Measurements from ENCODE around the gene TBCD.
A peak's percentile ranks its signal among the peaks of the same experiment; 100 is the strongest.

TBCD gene

DNA sequence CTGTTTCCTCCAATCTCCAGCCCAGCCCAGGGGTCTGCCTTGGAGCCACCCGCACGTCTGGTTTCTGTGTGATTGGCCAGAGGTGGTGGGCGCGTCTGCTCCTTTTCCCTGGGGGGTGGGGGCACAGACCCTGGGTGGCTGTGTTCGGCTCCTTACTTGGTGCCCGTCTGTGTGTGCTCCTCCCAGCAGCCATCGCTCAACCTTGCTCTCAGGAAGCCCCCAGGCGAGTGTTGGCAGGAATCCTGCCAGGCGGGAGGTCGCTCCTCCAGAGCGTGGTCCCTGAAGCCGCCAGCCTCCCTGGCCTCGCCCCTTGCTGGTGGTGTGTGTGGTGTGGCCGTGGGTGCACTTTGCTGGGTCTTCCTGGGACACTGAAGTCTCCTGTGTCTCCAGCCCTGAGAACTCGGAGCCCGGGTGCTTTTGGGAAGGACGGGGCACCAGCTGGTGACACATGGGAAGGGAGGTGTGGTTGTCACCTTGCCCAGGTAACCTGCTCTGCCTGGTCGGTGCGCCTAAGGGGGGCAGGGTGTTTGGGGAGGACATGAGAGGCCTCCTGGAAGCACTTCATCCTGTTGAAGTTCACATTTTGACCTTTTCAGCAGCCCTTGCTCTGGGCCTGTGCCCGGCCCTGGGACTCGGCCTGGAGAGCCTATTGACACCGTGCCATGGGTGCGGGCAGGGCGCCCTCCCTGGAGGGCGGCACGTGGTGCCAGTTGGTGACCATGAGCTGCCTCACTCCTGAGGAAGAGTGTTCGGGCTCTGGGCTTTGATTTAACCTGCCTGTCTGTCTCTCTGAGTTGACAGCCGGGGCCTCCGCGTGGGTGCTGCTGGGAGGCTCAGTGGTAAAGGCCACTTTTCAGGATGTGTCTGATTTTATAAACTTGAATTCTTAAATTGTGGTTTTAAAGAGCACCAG is 137.0 kb downstream of the TBCD start:
- DNase-seq (ENCODE audit: low read depth) = no peak

DNA sequence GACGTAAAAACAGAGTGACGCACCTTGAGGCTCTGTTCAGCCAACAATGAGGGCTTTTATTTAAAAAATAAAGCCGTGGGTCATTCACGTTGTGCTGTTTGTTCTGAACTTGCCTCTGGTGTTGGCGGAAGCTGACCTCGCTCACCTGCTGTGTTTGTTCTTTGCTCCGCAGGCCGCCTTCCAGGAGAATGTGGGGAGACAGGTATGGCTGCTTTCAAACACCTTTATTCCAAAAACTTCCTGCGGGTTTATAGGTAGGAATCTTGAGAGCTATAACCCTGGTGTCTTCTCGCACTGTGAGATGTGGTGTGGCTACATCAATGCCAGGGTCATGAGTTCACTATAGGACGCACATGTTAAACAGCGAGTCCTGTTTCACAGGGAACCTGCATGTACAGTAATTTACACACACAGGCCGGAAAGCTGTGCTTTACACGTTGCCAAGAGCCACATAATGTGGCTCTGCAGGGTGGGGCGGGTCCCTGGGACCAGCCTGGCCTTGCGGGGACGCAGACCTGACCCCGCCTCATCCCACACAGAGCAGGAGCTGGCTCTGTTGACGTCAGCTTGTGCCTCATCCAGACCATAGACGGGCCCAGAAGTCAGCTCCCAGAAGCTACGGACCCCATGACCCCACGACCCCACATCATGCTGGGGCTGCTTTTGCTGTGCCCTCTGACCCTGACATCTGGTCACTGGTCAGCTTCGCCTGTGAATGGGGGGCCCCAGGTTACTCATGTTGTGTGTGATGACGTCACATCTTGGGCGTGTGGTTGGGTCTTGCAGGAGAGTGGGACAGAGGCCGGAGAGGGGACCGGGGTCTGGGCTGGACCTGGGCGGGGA is 137.9 kb downstream of the TBCD start:
- no peak for DNase-seq (ENCODE audit: low read depth)

DNA sequence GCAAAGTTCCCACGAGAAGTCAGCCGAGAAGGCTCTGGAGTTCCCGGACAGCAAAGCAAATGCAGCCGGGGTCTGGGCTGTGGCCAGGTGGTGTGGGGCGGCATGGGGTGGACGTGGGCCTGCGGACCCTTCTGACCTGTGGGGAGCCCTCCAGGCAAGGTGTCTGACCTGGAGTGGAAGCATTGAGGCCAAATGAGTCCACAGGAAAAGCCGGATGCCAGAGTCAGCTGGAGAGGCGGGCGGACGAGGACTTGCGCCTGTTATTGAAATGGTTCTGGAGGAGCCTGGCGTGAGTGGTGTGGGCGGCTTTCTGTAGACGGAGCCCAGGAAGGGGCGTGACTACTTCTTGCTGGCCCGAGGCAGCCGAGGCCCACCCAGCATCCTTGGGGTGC is 138.5 kb downstream of the TBCD start:
- no peak for DNase-seq (ENCODE audit: low read depth)

DNA sequence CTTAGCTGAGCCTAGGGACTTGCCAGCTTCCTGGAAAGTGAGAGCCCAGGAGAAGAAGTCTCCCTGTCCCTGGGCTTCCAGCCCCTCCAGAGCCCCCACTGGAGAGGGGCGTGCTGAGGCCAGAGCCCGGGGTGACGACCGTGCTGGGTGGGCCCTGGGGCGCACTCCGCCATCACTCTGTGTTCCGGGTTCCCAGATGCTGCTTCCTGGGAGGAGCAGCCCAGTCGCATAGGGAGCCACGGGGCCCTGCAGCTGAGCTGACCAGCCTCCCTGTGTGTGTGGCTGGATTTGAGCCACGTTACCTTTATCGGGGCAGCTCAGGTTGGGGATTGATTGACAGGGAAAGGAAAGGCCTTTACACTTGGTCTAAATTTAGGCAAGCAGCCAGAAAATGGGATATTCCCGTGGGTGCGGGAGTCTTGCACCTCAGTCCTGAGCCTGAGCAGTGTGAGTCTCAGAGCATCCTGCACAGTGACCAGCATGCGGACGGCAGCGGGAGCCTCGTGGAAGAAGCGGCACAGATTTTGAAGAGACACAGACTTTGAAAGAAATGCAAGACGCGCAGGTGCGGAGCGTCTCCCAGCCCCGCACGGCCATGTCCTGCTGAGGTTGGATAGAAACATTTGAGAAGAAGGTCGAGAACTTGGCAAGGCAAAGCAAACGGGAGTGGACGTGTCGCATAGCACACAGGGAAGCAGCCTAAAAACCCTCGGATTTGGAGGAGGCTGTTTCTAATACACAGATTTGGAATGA is 139.2 kb downstream of the TBCD start:
- no peak for DNase-seq (ENCODE audit: low read depth)

DNA sequence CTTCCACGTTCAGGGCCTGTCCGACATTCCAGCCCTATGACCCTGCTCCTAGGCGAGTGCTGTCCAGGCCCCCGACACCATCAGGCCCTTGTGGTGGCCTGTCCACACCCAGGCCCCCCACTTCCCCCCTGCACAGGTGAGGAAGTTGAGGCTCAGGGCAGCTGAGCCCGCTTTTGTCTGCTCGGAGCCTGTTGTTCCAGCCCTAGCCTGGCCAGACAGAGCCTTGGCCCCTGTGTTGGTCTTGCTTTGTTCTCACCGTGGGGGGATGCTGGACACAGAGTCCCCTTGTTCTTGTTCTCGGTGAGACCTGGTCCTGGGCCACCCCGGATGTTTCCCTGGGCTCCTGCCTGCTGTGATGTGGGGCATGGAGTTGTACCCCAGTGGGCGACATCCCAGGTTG is 140.0 kb downstream of the TBCD start:
- no peak for DNase-seq (ENCODE audit: low read depth)

DNA sequence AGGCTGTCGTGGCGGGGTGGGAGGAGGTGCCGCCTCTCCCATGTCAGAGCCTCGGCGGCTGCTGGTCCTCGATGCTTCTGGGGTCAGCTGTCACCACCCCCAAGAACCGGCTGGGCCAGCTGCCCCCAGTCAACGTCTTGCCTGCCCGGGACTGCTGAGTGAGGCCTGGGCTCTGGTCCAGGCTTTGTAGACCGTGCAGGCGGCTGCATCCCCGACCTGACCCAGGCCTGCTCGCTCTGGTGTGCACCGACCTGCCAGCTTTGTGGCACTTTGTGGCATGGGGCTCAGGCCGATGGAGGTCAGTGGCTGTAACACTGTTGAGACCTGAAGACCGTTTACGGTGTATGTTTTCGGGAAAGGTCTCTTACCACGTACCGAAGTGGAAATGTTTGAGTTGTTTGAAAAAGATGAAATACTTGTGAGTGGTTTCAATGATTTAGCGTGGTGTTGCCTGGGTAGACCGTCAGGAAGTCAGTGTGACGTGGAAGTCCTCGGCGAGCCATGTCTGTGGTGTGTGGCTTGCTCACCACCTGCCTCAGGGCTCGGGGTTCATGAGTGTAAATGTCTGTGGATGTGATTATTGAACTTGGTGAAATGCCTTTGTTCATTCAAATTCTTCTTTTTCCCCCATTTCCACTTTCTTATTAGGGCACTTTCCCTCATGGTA is 141.2 kb downstream of the TBCD start:
- DNase-seq (ENCODE audit: low read depth) = no peak

DNA sequence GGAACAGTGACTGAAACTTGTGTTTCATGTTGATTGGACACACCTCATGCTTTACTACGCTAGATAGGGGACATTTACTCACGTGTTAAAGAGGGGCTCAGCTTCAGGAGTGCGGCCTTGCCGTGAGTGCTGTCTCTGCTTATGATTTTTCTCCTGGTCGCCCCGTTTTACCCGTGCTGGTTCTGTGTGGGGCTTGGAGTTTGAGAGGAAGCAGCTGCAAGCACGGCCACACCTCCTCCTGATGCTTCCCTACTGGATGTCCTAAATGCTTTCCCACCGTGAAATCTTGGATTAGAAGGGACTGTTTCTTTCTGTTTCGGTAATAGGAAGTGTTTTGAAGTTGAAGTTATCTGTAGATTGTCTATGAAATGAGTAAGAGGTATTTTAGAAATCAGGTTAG is 141.9 kb downstream of the TBCD start:
- DNase-seq (ENCODE audit: low read depth) = peak; percentile 17

DNA sequence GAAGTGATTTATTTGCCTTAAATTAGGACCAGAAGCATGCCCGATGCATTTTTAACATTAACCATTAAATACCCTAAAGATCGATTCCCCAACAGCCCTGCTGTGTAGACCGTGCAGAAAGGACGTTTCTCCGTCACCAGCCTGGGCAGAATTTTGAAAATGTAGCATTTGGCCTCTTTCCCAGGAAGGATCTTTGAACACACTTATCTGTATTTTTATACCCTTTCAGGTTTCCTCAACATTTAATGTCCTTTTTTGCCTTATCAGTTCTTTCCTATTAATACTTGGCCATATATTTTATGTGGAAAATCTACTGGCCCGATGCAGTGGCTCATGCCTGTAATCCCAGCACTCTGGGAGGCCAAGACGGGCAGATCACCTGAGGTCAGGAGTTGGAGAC is 142.5 kb downstream of the TBCD start:
- DNase-seq (ENCODE audit: low read depth) = no peak

DNA sequence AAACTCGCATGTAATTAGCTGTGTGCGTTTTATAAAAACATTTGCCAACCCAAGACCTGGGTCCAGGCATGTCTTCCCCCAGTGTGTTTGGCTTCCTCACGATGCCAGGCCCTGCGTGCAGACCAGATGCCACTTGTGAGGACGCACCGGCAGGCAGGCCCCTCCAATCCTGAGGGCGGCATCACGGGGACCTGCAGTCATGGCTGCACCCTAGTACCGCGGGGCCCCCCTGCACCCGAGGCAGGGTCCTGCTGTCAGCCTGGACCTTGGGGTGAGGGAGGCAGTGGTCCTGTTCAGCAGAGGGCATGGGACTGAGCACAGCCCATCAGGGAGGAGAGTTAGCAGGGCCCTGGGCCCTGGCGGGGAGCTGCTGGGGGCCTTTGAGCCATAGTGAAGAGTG is 143.2 kb downstream of the TBCD start:
- DNase-seq (ENCODE audit: low read depth) = no peak

DNA sequence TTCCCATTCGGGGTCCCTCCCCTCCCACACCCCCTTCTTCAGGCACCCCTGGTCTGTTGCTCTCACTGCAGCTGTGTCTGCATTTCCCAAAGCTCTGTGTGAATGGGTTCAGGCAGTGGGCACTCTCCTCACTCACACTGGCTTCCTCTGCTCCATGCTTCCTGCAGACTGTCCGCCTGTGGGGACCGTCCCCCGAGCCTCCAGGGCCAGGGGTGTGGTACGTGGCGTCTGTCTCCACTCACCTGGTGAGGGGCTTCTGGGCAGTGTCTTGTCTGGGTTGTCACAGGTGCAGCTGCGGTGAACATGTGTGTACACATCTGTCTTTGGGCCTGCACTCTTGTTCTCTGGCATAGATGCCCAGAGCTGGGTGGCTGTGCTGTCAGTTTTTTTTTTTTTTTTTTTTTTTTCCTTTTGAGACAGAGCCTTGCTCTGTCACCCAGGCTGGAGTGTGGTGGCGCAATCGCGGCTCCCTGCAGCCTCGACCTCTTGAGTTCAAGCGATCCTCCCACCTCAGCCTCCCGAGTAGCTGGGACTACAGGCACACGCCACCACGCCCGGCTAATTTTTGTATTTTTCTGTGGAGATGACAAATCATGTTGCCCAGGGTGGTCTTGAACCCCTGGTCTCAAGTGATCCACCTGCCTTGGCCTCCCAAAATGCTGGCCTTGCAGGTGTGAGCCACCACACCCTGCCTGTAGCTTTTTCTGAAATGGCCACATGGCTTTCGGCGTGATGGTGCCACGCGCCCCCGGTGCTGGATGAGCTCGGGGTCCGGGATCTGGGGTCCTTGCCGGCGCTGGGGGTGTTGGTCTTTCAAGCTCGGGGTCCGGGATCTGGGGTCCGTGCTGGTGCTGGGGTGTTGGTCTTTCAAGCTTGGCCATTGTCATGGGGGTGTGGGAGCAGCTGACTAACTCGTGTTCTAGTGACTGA is 144.5 kb downstream of the TBCD start:
- DNase-seq (ENCODE audit: low read depth) = no peak

DNA sequence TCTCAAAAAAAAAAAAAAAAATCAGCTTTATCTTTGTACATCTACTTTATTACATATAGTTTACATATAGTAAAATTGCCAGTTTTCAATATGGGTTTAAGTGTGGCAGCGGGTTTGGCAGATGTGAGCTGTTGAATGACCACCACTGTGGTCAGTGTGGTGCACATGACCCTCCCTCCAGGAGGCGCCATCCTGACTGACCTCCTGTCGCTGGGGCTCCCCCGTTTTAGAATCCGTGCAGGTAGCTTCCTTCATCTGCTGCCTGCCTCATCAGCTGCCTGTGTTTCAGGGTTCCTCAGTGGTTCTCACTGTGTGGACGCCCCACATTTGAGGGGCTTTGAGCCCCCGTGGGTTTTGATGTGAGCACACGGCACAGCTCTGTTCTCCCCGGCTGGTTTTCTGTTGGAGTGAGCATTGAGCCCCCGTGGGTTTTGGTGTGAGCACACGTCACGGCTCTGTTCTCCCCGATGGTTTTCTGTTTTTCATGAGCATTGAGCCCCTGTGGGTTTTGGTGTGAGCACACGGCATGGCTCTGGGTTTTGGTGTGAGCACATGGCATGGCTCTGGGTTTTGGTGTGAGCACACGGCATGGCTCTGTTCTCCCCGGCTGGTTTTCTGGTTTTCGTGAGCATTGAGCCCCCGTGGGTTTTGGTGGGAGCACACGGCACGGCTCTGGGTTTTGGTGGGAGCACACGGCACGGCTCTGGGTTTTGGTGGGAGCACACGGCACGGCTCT is 145.8 kb downstream of the TBCD start:
- DNase-seq (ENCODE audit: low read depth) = no peak

DNA sequence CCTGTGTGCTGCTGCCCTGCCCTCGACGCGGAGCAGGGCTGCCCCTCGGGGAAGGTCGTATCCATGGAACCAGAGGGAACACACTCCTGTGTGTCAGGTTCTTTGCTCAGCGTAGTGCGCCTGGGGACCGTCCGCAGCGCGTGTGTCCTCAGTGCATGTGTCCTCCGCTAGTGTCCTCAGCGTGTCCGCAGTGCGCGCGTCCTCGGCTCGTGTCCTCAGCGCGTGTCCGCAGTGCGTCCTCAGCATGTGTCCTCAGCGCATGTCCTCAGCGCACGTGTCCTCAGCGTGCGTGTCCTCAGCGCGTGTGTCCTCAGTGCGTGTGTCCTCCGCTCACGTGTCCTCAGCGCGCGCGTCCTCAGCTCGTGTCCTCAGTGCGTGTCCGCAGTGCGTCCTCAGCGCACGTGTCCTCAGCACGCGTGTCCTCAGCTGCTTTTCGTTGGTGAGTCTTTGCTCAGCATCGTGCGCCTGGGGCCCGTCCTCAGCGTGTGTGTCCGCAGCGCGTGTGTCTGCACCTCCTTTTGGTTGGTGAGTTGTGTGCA is 147.2 kb downstream of the TBCD start:
- DNase-seq (ENCODE audit: low read depth) = no peak

DNA sequence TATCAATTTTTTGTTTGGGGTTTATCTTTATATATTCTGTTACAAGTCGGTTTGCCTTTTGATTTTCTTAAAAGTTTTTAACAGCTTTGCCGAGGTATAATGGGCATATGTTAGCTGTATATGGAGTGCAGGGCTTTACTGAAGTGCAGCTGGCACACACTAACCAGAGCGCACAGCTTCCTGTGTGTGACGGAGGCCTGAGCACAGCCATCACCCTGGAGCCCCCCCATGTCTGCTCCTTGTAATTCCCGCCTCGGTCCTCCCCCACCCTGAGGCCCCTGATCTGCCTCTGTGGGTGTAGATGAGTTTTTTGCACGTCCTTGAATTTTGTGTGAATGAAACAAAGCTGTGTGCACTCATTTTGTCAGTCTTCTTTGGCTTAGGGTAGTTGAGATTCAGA is 148.1 kb downstream of the TBCD start:
- DNase-seq (ENCODE audit: low read depth) = no peak

DNA sequence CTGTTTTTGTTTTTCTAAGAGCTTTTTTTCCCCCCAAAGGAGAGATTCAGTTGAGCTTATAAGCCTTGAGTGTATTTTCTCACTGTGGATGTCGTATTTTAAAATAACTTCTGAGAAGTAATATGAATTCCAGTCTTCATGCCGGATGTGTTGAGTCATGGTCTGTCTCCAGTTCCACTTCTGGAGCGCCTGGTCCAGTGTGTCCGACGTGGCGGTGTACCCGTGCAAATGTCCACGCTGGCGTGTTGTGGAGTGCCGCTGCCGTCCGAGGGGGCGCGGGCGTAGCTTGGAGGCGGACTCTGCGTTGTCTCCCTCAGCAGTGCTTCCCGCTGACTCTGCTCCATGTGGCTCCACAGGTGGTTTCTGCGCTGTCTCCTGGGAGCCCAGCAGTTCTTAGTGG is 148.9 kb downstream of the TBCD start:
- peak; percentile 55 for DNase-seq (ENCODE audit: low read depth)

DNA sequence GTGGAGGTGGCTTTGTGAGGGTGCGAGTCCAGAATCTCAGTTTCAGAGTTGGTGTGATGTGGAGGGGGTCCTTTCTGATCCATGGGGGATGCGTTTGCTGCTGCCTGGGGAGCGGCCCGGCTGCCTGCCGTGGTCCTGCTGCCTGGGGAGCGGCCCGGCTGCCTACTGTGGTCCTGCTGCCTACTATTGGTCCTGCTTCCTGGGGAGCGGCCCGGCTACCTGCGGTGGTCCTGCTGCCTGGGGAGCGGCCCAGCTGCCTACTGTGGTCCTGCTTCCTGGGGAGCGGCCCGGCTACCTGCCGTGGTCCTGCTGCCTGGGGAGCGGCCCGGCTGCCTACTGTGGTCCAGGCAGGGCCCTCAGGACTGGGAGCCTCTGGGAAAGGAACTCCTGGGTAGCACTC is 149.5 kb downstream of the TBCD start:
- DNase-seq (ENCODE audit: low read depth) = no peak

DNA sequence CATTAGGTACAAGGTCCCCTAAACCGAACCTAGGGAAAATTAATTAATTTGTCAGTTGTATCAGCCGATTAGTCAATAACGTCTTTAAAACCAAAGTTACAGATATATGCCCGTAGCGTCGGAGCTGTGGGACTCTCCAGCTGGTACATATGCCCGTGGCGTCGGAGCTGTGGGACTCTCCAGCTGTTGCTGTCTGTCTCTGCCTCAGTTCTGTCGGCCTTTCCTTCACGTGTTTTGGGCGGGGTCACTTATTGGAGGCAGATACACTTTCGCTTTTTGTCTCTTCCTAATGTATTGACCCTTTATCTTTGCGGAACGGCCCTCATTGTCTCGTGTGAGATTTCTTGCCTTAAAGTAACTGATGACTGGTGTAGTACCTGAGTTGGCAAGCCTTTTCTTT is 150.0 kb downstream of the TBCD start:
- no peak for DNase-seq (ENCODE audit: low read depth)

DNA sequence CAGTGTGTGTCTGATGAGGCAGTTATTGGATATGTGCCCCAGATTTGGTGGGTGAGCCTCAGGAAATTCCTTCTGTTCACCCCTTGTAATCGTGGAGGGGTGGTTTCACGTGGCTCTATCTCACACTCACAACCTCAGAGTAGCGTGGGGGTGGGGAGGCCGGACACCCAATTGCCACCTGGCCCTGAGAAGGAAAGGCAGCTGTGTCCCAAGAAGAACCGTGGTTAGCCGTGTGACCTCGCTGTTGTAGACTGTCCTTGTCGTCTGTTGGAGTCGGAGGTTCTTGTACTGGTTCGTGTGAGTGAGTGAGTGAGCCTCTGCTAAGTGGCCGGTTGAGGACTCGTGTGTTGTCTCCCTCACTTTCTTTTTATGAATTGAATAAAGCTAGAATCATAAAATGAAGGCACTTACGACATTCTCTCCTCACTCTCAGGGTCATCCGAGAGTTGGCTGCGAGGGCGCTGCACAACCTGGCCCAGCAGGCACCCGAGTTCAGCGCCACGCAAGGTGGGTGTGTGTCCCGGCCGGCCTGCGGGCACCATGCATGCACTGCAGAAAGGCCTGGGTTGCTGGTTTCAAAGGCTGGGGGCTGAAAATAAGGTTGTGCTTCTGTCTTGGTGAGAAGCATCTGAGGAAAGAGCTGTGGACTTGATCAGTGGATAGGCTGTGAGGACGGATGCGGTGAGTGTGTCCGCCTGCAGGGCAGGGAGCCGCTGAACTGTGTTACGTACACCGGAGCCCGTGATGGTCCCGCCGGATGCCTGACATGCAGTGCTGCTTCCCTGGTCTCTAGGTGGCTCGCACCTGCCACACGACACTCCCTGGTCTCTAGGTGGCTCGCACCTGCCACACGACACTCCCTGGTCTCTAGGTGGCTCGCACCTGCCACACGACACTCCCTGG is 151.4 kb downstream of the TBCD start:
- no peak for DNase-seq (ENCODE audit: low read depth)

DNA sequence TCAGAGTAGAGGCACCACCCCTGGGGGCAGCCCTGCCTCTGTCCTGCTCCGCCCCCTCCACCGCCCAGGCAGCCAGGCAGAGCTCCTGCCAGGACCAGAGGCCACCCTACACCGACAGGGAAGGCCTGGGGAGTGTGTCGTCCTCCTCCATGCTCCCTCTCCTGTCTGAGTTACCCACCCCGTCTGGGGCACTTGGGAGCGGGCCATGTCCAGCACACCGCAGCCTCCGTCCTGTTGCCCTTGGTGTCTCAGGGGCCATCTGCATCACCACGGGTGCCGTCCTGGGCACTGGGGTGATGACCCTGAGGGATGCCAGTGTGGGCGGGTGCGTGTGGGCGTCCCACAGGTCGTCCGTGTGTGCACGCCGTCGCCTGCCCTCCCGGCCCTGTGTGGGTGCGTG is 153.3 kb downstream of the TBCD start:
- DNase-seq (ENCODE audit: low read depth) = no peak

Data from iris pigment epithelial cell (primary cell).